HepG2 (cell line): ENCODE data around the gene PGP. TPM values are rescaled to one million over a fixed set of nuclear protein-coding genes. Genes with fewer than 3 reads are reported as not detected.

Experiments
- BCL3 ChIP-seq: sonication (generic); formaldehyde crosslinking; IDR thresholded peaks from 2 replicates; pipeline ENCODE4 v1.5.1; 2020; ENCODE audit warnings: mild to moderate bottlenecking, missing genetic modification reagents, moderate library complexity
- HMGXB4 ChIP-seq, 2 experiments: sonication (generic) in 1 of 2; formaldehyde crosslinking in 1 of 2; IDR thresholded peaks; 2 replicates each; pipeline versions ENCODE4 v1.4.0 to v1.6.1; 2018 to 2020; ENCODE audit warnings: missing genetic modification reagents in 2 of 2, borderline replicate concordance in 1 of 2, low read depth in 1 of 2, mild to moderate bottlenecking in 1 of 2, missing biosample characterization in 1 of 2
- HNRNPK ChIP-seq: fragments of 200-400 bp; formaldehyde crosslinking; IDR thresholded peaks from 2 replicates; pipeline ENCODE4 v1.6.1; 2018; ENCODE audit warnings: low read length, low read depth, moderate library complexity, mild to moderate bottlenecking; ENCODE audit not compliant: poor library complexity, severe bottlenecking
- KDM5B ChIP-seq: sonication (generic); formaldehyde crosslinking; IDR thresholded peaks from 2 replicates; pipeline ENCODE4 v1.4.0; 2020; ENCODE audit warnings: missing genetic modification reagents, mild to moderate bottlenecking, borderline replicate concordance
- LCORL ChIP-seq, 2 experiments: fragments of 450-650 bp in 1 of 2; sonication (generic) in 1 of 2; formaldehyde crosslinking in 1 of 2; IDR thresholded peaks; 2 replicates each; pipeline versions ENCODE4 v1.5.0 to v1.6.1; 2017 to 2020; ENCODE audit warnings: antibody characterized with exemption in 1 of 2, missing genetic modification reagents in 1 of 2
- PATZ1 ChIP-seq: sonication (generic); formaldehyde crosslinking; IDR thresholded peaks from 2 replicates; pipeline ENCODE4 v1.4.0; 2020; ENCODE audit warnings: missing genetic modification reagents
- SP4 ChIP-seq: sonication (generic); formaldehyde crosslinking; IDR thresholded peaks from 2 replicates; pipeline ENCODE4 v1.8.1; 2023; ENCODE audit warnings: mild to moderate bottlenecking, missing genetic modification reagents
- TFDP1 ChIP-seq: IDR thresholded peaks from 2 replicates; pipeline ENCODE4 v1.6.1; 2016; ENCODE audit warnings: missing compliant biosample characterization, missing genetic modification reagents, borderline replicate concordance
- ZBTB38 ChIP-seq: sonication (generic); formaldehyde crosslinking; IDR thresholded peaks from 2 replicates; pipeline ENCODE4 v1.5.1; 2020; ENCODE audit warnings: mild to moderate bottlenecking, missing genetic modification reagents
- ZFX ChIP-seq: sonication (generic); formaldehyde crosslinking; IDR thresholded peaks from 2 replicates; pipeline ENCODE4 v1.4.0; 2020; ENCODE audit warnings: mild to moderate bottlenecking, low read depth, missing genetic modification reagents, moderate library complexity
- ZNF576 ChIP-seq: sonication (generic); formaldehyde crosslinking; IDR thresholded peaks from 2 replicates; pipeline ENCODE4 v1.4.0; 2020; ENCODE audit warnings: mild to moderate bottlenecking, missing genetic modification reagents
- ZNF580 ChIP-seq: IDR thresholded peaks from 2 replicates; pipeline ENCODE4 v1.6.1; 2016; ENCODE audit warnings: low read depth, borderline replicate concordance
- ZNF710 ChIP-seq: sonication (generic); formaldehyde crosslinking; IDR thresholded peaks from 2 replicates; pipeline ENCODE4 v1.5.0; 2020; ENCODE audit warnings: mild to moderate bottlenecking, missing genetic modification reagents, borderline replicate concordance
- ZNF740 ChIP-seq: sonication (generic); formaldehyde crosslinking; IDR thresholded peaks from 2 replicates; pipeline ENCODE4 v1.4.0; 2020; ENCODE audit warnings: missing genetic modification reagents
- ZNF879 ChIP-seq: sonication (generic); formaldehyde crosslinking; IDR thresholded peaks from 2 replicates; pipeline ENCODE4 v1.8.1; 2023; ENCODE audit warnings: missing genetic modification reagents
- ZSCAN12 ChIP-seq: sonication (generic); formaldehyde crosslinking; IDR thresholded peaks from 2 replicates; pipeline ENCODE4 v1.9.0; 2021; ENCODE audit warnings: mild to moderate bottlenecking, missing genetic modification reagents
- polyA plus RNA-seq, 8 experiments: library from polyadenylated mRNA; depleted of rRNA in 3 of 8; stranded (reverse) in 7 of 8; unstranded in 1 of 8; fragments of >200 nt; fragmentation: Illumina TruSeq in 4 of 8; extraction: Trizol in 4 of 8; gene quantifications; 2 replicates each; pipeline versions ENCODE4 v1.2.1 to v1.2.3, GENCODE V29; 2011 to 2016; ENCODE audit warnings: low read depth in 4 of 8, missing spikeins in 1 of 8, mixed read lengths in 1 of 8; ENCODE audit not compliant: insufficient read depth in 1 of 8
- total RNA-seq, 5 experiments: library from RNA; depleted of rRNA; stranded (reverse); fragments of >200 nt; fragmentation: Illumina TruSeq; extraction: Trizol; gene quantifications; 2 replicates each; pipeline ENCODE4 v1.2.3, GENCODE V29; 2016; ENCODE audit warnings: low read depth in 1 of 5

The PGP gene
- total and polyA plus RNA-seq, 2 of the 13 experiments (the other 11 are each of a cell fraction or from before 2014, with no cell fraction given), result 7.3 to 18.3 TPM

- 0 out of 2 replicates have a peak, but pooled peaks have one; percentile 21 for TF ChIP-seq ZNF740 (CRISPR knock-in tag)
- TF ChIP-seq ZSCAN12 (CRISPR knock-in tag), result no peak
- TF ChIP-seq ZNF710 (CRISPR knock-in tag), result no peak
- TF ChIP-seq ZNF879 (CRISPR knock-in tag), result no peak
- peak; percentile 47 for TF ChIP-seq ZFX (CRISPR knock-in tag)
- TF ChIP-seq HNRNPK, result peak; percentile 10
- TF ChIP-seq BCL3 (CRISPR knock-in tag), result peak; percentile 50; the same call in 1 of the 2 replicates
- TF ChIP-seq HMGXB4 (CRISPR knock-in tag; IDR thresholded peaks at IDR 0.05; ENCODE audit: borderline replicate concordance in 1 of 2, low read depth in 1 of 2), result peak in 1 of 2 experiments; percentile 44; a peak in 1 of 4 replicates
- no peak for TF ChIP-seq LCORL (IDR thresholded peaks at IDR 0.05)
- TF ChIP-seq LCORL (CRISPR knock-in tag; IDR thresholded peaks at IDR 0.05), result 0 out of 2 replicates have a peak, but pooled peaks have one; percentile 10
- TF ChIP-seq ZNF580, result no peak
- peak; percentile 57; the same call in 1 of the 2 replicates for TF ChIP-seq PATZ1 (CRISPR knock-in tag)
- peak; percentile 30; the same call in 1 of the 2 replicates for TF ChIP-seq SP4 (CRISPR knock-in tag)
- 0 out of 2 replicates have a peak, but pooled peaks have one; percentile 3 for TF ChIP-seq TFDP1 (CRISPR knock-in tag)
- TF ChIP-seq ZNF576 (CRISPR knock-in tag), result 0 out of 2 replicates have a peak, but pooled peaks have one; percentile 26
- peak; percentile 22; the same call in 1 of the 2 replicates for TF ChIP-seq KDM5B (CRISPR knock-in tag)
- 0 out of 2 replicates have a peak, but pooled peaks have one; percentile 7 for TF ChIP-seq ZBTB38 (CRISPR knock-in tag)
- TF ChIP-seq, all 625 proteins: peak for 21
These were observed 19.1 kb downstream of the PGP start (continued) for GRCh38 chr16:2195322-2196161.
